AG09309 (cell line): ENCODE measurements around the gene SPAG16.

ENCODE experiments used
- DNase-seq: peaks from one replicate; pipeline ENCODE4 v3.0.0-alpha.2; 2010; ENCODE audit warnings: low read depth
- H3K4me3 ChIP-seq: 2 replicates; pipeline ENCODE4 v1.5.1; 2011; ENCODE audit warnings: mild to moderate bottlenecking, low read depth, low read length, moderate library complexity; ENCODE audit not compliant: control insufficient read depth
- TF ChIP-seq, protein P1 (sequence below): IDR thresholded peaks from 2 replicates; pipeline ENCODE4 v1.5.1; 2011; ENCODE audit warnings: mild to moderate bottlenecking, low read depth, low read length, inconsistent platforms; ENCODE audit not compliant: insufficient read depth, control insufficient read depth; ENCODE audit errors: missing control alignments

Gene SPAG16

DNA sequence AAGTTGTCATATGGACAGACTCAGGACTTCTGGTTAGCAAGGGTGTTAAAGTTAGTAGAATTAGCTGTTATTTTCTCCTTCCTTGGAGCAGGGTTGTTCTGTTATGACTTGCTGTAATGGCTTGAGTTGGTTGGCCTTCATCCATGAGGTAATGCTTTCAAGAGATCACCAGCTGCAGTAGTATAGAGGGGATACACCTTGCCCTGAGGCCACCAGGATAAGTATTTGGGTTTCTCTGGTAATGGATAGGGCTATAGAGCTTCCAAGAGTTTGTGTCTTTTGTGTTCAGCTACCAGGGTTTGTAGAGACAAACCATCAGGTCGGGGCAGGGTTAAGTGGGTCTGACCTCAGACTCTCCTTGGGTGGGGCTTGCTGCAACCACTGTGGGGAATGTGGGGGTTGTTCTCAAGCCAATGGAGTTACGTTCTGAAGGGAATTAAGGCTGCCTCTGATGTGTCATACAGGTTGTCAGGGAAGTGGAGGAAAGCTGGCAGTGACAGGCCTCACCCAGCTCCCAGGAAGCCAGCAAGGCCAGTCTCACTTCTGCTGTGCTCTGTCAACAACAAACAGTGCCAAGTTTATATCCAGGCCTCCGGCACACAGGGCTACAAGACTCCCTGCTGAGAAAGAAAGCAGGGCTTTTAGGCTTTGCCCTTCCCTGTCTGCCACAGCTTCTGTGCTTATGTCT is 356.6 kb downstream of the SPAG16 start:
- no peak for DNase-seq
- H3K4me3 ChIP-seq: no peak overlapping the region
- TF ChIP-seq, protein P1, sequence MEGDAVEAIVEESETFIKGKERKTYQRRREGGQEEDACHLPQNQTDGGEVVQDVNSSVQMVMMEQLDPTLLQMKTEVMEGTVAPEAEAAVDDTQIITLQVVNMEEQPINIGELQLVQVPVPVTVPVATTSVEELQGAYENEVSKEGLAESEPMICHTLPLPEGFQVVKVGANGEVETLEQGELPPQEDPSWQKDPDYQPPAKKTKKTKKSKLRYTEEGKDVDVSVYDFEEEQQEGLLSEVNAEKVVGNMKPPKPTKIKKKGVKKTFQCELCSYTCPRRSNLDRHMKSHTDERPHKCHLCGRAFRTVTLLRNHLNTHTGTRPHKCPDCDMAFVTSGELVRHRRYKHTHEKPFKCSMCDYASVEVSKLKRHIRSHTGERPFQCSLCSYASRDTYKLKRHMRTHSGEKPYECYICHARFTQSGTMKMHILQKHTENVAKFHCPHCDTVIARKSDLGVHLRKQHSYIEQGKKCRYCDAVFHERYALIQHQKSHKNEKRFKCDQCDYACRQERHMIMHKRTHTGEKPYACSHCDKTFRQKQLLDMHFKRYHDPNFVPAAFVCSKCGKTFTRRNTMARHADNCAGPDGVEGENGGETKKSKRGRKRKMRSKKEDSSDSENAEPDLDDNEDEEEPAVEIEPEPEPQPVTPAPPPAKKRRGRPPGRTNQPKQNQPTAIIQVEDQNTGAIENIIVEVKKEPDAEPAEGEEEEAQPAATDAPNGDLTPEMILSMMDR: no peak

DNA sequence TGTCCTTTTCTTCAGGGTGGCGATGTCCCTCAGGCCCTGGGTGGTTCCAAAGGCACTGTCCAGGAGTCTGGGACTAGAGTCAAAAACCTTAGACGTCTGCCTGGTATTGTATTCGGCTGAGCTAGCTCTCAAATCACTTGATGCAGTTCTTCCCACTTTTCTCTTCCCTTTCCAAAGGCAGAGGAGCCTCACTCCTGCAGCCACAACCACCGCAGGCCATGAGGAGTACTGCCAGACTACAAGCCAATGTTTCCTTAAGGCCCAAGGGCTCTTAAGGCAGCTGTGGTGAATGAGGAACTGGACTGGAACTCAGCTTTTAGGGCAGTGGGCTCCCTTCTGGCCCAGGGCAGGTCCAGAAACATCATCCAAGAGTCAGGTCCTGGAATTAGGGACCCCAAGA is 360.7 kb downstream of the SPAG16 start:
- DNase-seq: no peak
- H3K4me3 ChIP-seq: no peak overlapping the region
- TF ChIP-seq, protein P1: no peak

DNA sequence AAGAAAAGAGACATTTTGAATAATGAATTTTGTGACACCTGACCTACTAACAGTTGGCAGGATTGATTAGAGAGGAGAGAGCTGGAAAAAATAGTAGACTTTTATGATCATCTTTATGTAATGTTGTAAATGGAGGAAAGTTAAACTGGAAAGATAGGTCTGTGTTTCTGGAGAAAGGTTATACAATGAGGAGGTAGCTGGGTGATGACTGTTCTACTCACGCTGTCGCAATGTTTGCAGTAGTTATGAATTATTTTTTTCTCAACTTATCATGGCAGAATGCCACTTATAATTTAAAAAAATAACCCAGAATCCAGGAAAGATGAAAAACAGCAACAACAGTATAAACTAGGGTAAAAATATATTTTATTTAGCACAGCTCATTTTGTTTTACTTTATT is 364.9 kb downstream of the SPAG16 start:
- no peak for DNase-seq
- TF ChIP-seq, protein P1: no peak
- no peak overlapping the region for H3K4me3 ChIP-seq

DNA sequence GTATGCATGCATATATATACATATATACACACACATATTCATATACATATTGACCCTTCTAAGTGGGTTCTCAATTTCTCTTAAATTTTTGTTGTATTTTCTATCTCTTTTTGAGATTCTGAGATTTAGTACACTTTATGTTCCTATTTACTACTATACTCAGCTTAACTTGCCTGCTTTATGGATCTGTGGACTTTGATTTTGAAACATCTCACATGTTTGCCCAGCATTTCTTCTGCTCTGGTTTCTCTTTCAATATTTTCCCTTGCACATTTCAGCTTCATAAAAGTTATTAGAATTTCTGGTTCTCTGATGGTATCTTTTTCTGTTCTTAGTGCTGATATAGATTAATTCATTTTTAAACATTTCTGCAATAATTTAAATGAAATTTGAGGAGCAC is 380.6 kb downstream of the SPAG16 start:
- TF ChIP-seq, protein P1: no peak
- no peak for DNase-seq
- no peak overlapping the region for H3K4me3 ChIP-seq

DNA sequence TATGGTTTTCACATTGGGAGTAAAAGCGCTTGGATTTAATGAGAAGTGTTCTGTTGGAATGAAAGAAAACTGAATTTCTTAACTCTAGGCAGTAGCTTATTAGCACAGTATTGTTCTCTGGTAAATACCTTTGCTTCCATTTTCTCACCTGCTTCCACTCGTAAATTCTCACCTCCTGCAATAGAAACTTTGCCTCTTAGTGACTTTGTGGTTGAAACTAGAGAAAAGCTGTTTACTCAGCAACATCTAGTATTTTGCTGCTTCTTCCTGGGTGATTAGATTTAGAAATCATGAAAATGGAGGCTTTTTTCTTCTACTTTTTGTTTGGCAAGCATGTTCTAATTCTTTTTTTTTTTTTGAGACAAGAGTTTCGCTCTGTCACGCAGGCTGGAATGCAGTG is 385.4 kb downstream of the SPAG16 start:
- DNase-seq: no peak
- TF ChIP-seq, protein P1: no peak
- H3K4me3 ChIP-seq: no peak overlapping the region

DNA sequence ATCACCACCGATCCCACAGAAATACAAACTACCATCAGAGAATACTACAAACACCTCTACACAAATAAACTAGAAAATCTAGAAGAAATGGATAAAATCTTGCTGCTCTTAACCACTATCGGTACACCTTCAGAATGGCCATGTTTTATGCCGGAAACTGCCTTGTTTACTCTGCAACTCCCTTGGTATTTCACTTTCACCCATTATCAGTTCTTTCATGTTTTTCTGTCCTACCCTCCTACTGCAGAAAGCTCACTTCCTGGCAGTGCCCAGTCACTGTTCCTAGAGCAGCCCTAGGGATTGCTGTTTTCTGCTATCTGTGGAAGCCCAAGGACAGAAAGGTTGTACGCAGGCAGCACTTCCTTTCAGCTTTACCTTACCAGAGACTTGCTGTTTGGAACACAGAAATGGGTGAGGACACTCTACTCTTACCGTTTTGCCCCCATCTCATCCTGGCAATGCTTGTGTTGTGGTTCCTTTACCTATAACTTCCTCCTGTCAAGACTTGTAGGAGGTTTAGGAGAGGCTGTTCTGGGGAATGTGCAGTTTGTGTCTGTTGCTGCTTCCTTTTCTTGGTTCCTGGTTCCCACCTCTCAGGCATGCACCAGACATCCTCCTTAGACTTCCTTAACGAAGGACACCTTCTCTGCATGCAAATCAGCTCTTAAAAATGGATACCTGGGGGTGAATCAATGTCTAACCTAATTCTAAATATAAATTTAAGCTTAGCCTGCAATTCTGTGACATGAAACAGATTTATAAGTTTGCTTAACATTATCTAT is 394.4 kb downstream of the SPAG16 start:
- no peak overlapping the region for H3K4me3 ChIP-seq
- DNase-seq: no peak
- TF ChIP-seq, protein P1: no peak
